ENCODE results near the gene URM1. TPM values are rescaled to one million over a fixed set of nuclear protein-coding genes. Genes with fewer than 3 reads are reported as not detected.

URM1 gene
- 65.0 to 80.0 TPM (median 77.2 TPM) in 5 replicates for total RNA-seq (2022; extraction: Qiagen RNA extraction)

GRCh38 chr9:128370752-128371629 is at the start of gene URM1:
Gene URM1 (plus strand): TSS chr9:128371374. CDS start chr9:128371381, 7 bp downstream.

GRCh38 chr9:128322404-128323211 is 48.6 kb upstream of the URM1 start, which contains the start of the genes COQ4 and TRUB2:
Gene COQ4 (plus strand): TSS chr9:128322839. CDS start chr9:128322859, 20 bp downstream.
Gene TRUB2 (minus strand): TSS chr9:128322447. CDS start chr9:128322408, 39 bp downstream.

GRCh38 chr9:128339761-128340690 is 31.1 kb upstream of the URM1 start, which contains the start of gene SLC27A4:
Gene SLC27A4 (plus strand): TSS chr9:128340527. CDS start chr9:128343133, 2,606 bp downstream.

GRCh38 chr9:128420651-128421481 is 49.7 kb downstream of the URM1 start, which contains the start of gene CERCAM:
Gene CERCAM (plus strand): TSS chr9:128420857. CDS start chr9:128420878, 21 bp downstream.

Other genes starting within 250 kb of the URM1 start
- 72.5 to 107 TPM (median 99.1 TPM) in 5 replicates for gene PTGES2, start 243.6 kb upstream of the URM1 start, total RNA-seq (2022; extraction: Qiagen RNA extraction)
- gene LCN2, start 221.9 kb upstream of the URM1 start, total RNA-seq (2022; extraction: Qiagen RNA extraction), result 2.8 to 7.2 TPM (median 3.2 TPM) in 5 replicates
- 37.1 to 68.4 TPM (median 58.2 TPM) in 5 replicates for gene BBLN, start 211.1 kb upstream of the URM1 start, total RNA-seq (2022; extraction: Qiagen RNA extraction)
- 65.3 to 106 TPM (median 101 TPM) in 5 replicates for gene CIZ1, start 179.8 kb upstream of the URM1 start, total RNA-seq (2022; extraction: Qiagen RNA extraction)
- gene DNM1, start 168.0 kb upstream of the URM1 start, total RNA-seq (2022; extraction: Qiagen RNA extraction), result 62.4 to 106 TPM (median 95.8 TPM) in 5 replicates
- 32.7 to 51.6 TPM (median 49.0 TPM) in 5 replicates for gene GOLGA2, start 95.4 kb upstream of the URM1 start, total RNA-seq (2022; extraction: Qiagen RNA extraction)
- 40.0 to 45.3 TPM (median 42.0 TPM) in 5 replicates for gene SWI5, start 95.1 kb upstream of the URM1 start, total RNA-seq (2022; extraction: Qiagen RNA extraction)
- 37.3 to 48.1 TPM (median 45.7 TPM) in 5 replicates for gene TRUB2, start 48.9 kb upstream of the URM1 start, total RNA-seq (2022; extraction: Qiagen RNA extraction)
- gene COQ4, start 48.5 kb upstream of the URM1 start, total RNA-seq (2022; extraction: Qiagen RNA extraction), result 52.3 to 62.0 TPM (median 59.4 TPM) in 5 replicates
- gene SLC27A4, start 30.8 kb upstream of the URM1 start, total RNA-seq (2022; extraction: Qiagen RNA extraction), result 30.9 to 49.0 TPM (median 46.0 TPM) in 5 replicates
- 32.0 to 41.9 TPM (median 36.3 TPM) in 5 replicates for gene CERCAM, start 49.5 kb downstream of the URM1 start, total RNA-seq (2022; extraction: Qiagen RNA extraction)
- 19.8 to 28.8 TPM (median 27.4 TPM) in 5 replicates for gene ODF2, start 84.6 kb downstream of the URM1 start, total RNA-seq (2022; extraction: Qiagen RNA extraction)
- gene GLE1, start 133.3 kb downstream of the URM1 start, total RNA-seq (2022; extraction: Qiagen RNA extraction), result 27.2 to 35.5 TPM (median 32.7 TPM) in 5 replicates
- gene SPTAN1, start 181.2 kb downstream of the URM1 start, total RNA-seq (2022; extraction: Qiagen RNA extraction), result 115 to 167 TPM (median 164 TPM) in 5 replicates